Right lobe of liver (tissue), 6 donors: ENCODE data around the gene SULT1C2. TPM values are rescaled to one million over a fixed set of nuclear protein-coding genes. Genes with fewer than 3 reads are reported as not detected.
"Not testable (repeated sequence)": the region's sequence is repeated elsewhere in the genome, so short reads cannot be mapped to it uniquely, and the experiment has no call there.

Source experiments
- ATAC-seq, 4 donors: fragments of 200-7000 bp; cut with Tn5 transposase; one replicate each; pipeline ENCODE4 v1.9.1; 2020; ENCODE audit warnings: mild to moderate bottlenecking in 4 of 4, moderate library complexity in 4 of 4
- DNase-seq, 3 donors: peaks; one replicate each; pipeline ENCODE4 v3.0.0-alpha.2; 2020
- H3K27ac ChIP-seq, 3 donors: fragments of 200-600 bp; one replicate each; pipeline ENCODE4 v1.8.0; 2022
- H3K27me3 ChIP-seq, 2 donors: fragments of 200-600 bp; one replicate each; pipeline ENCODE4 v1.8.0; 2022
- H3K36me3 ChIP-seq, 4 donors: fragments of 200-600 bp; sonication (generic) in 1 of 4; one replicate each; pipeline versions ENCODE4 v1.5.1 to v1.8.0; 2017 to 2022; ENCODE audit warnings: control low read depth in 1 of 4
- H3K4me1 ChIP-seq, 4 donors: fragments of 200-600 bp; sonication (generic) in 1 of 4; one replicate each; pipeline versions ENCODE4 v1.5.1 to v1.8.0; 2017 to 2022; ENCODE audit warnings: control low read depth in 1 of 4
- H3K4me3 ChIP-seq, 3 donors: fragments of 200-600 bp; one replicate each; pipeline ENCODE4 v1.8.0; 2022
- H3K9me3 ChIP-seq, 4 donors: fragments of 200-600 bp; sonication (generic) in 1 of 4; one replicate each; pipeline versions ENCODE4 v1.5.1 to v1.8.0; 2017 to 2022; ENCODE audit warnings: control low read depth in 1 of 4
- CTCF ChIP-seq, 4 donors: fragments of 200-600 bp in 3 of 4; fragments of 450-650 bp in 1 of 4; IDR thresholded peaks; one replicate each; pipeline versions ENCODE4 v1.5.1 to v1.8.0; 2016 to 2022; ENCODE audit warnings: antibody characterized with exemption in 4 of 4, mild to moderate bottlenecking in 2 of 4
- POLR2A ChIP-seq: fragments of 450-650 bp; IDR thresholded peaks from one replicate; pipeline ENCODE4 v1.6.1; 2017; ENCODE audit warnings: antibody characterized with exemption, mild to moderate bottlenecking
- WGBS: methylation state at CpG from one replicate; pipeline ENCODE4 v1.1.6; 2018; ENCODE audit warnings: low coverage, low lambda C conversion rate; ENCODE audit not compliant: insufficient coverage; ENCODE audit errors: missing lambda C conversion rate; 5-methylcytosine and 5-hydroxymethylcytosine counted together
- intact Hi-C, 2 donors: fragments of 100-400 bp; cut with DNase I; formaldehyde crosslinking; loops; one replicate each; pipeline versions ENCODE4 v1.11.2 to v1.14.1; 2022
- total RNA-seq, 6 experiments: library from RNA; depleted of rRNA in 2 of 6; stranded (reverse); fragments of >200 nt in 2 of 6; fragmentation: NEBNext Ultra II Directional in 3 of 6; extraction: Animal tissue kit (Norgen Biotek cat#: 25700) in 3 of 6; gene quantifications; one replicate each; pipeline versions ENCODE4 v1.1.0 to v1.2.4, GENCODE V29; 2016 to 2023
- donor health status: DM: no; HTN: yes; CAD: no.
- donor health status: DM: no; HTN: no; CAD: no.
- donor health status: DM: no; HTN: no; CAD: no.
- donor health status: DM: no; HTN: yes; CAD: no.
- donor health status: DM: no; HTN: yes; CAD: no.

The SULT1C2 gene
- total RNA-seq, 6 experiments from 2014 or later: 0.87 to 31.2 (median 2.0) TPM; not detected in 1

DNA sequence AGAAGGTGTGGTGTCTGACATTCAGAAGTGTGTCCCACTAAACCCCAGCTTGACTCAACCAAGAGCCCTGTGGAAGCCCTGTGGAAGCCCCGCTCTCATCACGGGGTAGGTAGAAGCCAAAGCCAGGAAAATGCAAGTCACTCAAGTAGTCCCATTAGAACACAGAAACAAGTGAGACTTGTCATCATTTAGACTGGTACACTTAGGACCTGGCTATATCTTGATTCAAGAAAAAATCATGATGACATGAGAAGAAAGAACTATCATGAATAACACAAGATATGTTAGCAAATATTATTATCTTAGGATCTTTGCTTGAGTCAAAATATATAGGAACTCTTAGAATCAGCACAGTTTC lies 60.9 kb downstream of the SULT1C2 start:
- no peak for DNase-seq
- no peaks in the 10 kb centered on the region for H3K27me3 ChIP-seq
- H3K4me1 ChIP-seq: no peaks in the 10 kb centered on the region
- intact Hi-C loops: loop anchor here in 1 of 2 donors (5.0 kb wide), 1 partner anchor 233 kb away; no protein-coding TSS in a partner anchor
- H3K36me3 ChIP-seq: no peaks in the 10 kb centered on the region
- 62% methylated on average over 2 of the region's 2 CpGs for WGBS
- no peak overlapping the region for H3K4me3 ChIP-seq
- no peak for ATAC-seq
- no peak overlapping the region for H3K27ac ChIP-seq
- no peaks in the 10 kb centered on the region for H3K9me3 ChIP-seq
- TF ChIP-seq POLR2A: no peak

GRCh38 chr2:108351889-108352288 lies 63.2 kb downstream of the SULT1C2 start:
- Histone ChIP-seq H3K27ac (no peak overlapping the region), H3K36me3 (no peaks in the 10 kb centered on the region), H3K9me3 (no peaks in the 10 kb centered on the region), H3K27me3 (no peaks in the 10 kb centered on the region), H3K4me3 (no peak overlapping the region), H3K4me1 (no peaks in the 10 kb centered on the region)
- intact Hi-C loops: no loop called here
- ATAC-seq (no peak), DNase-seq (no peak)
- TF ChIP-seq POLR2A: no peak
- no peak for TF ChIP-seq CTCF (IDR thresholded peaks at IDR 0.05)

- intact Hi-C loops: no loop called here
- no peaks in the 10 kb centered on the region for H3K4me1 ChIP-seq
Observed at GRCh38 chr2:108354136-108354535, 65.4 kb downstream of the SULT1C2 start.

GRCh38 chr2:108355906-108356734 lies 67.4 kb downstream of the SULT1C2 start:
- H3K27ac ChIP-seq: no peak overlapping the region
- no peaks in the 10 kb centered on the region for H3K27me3 ChIP-seq
- TF ChIP-seq POLR2A (no peak), CTCF (IDR thresholded peaks at IDR 0.05) (no peak)
- intact Hi-C loops: no loop called here
- H3K36me3 ChIP-seq: no peaks in the 10 kb centered on the region
- H3K4me1 ChIP-seq: no peaks in the 10 kb centered on the region
- H3K4me3 ChIP-seq: no peak overlapping the region
- no peaks in the 10 kb centered on the region for H3K9me3 ChIP-seq
- no peak for ATAC-seq
- 86% methylated on average over 2 of the region's 2 CpGs for WGBS
- DNase-seq: no peak

More at GRCh38 chr2:108354136-108354535, 65.4 kb downstream of the SULT1C2 start:
- ATAC-seq (no peak), DNase-seq (no peak)
- H3K27ac ChIP-seq: no peak overlapping the region
- no peaks in the 10 kb centered on the region for H3K27me3 ChIP-seq
- no peaks in the 10 kb centered on the region for H3K36me3 ChIP-seq
- H3K9me3 ChIP-seq: no peaks in the 10 kb centered on the region
- TF ChIP-seq CTCF (IDR thresholded peaks at IDR 0.05) (no peak), POLR2A (no peak)
- no peak overlapping the region for H3K4me3 ChIP-seq
- WGBS: 42% methylated on average over 5 of the region's 5 CpGs

DNA sequence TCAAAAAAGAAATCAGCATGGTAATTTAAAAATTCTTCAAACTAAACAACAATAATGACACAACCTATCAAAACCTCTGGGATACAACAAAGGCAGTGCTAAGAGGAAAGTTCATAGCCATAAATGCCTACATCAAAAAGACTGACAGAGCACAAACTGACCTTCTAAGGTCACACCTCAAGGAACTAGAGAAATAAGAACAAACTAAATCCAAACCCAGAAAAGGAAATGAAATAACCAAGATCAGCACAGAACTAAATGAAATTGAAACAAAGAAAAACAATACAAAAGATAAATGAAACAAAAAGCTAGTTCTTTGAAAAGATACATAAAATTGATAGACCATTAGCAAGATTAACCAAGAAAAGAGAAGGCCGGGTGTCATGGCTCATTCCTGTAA lies 70.6 kb downstream of the SULT1C2 start:
- H3K27me3 ChIP-seq, H3K4me1 ChIP-seq, H3K36me3 ChIP-seq, H3K27ac ChIP-seq, H3K9me3 ChIP-seq, intact Hi-C loops, H3K4me3 ChIP-seq, ATAC-seq, DNase-seq: not testable (repeated sequence)
- 63% methylated on average over 1 of the region's 1 CpG for WGBS

Other genes with a start within 250 kb of the SULT1C2 start
- gene SULT1C3, start 48.9 kb upstream of the SULT1C2 start, total RNA-seq: not detected
- gene SULT1C4, start 89.1 kb downstream of the SULT1C2 start, total RNA-seq: 1 to 10 TPM in 5 of 6 experiments, under 1 TPM in 1; 0.92 to 2.7 (median 1.4) TPM
- gene GCC2, start 160.3 kb downstream of the SULT1C2 start, total RNA-seq: 10 to 100 TPM; 11.9 to 24.7 (median 17.7) TPM
- 10 to 100 TPM; 15.7 to 33.0 (median 18.7) TPM for gene LIMS1, start 245.6 kb downstream of the SULT1C2 start, total RNA-seq